Stimulated activated CD4-positive, alpha-beta T cell treated with anti-CD3 and anti-CD28 coated beads, TNF-alpha, amount 100 ng/mL, for 24 hours (primary cell): ENCODE measurements around the gene TRPC6.

Experiments used
- DNase-seq, 3 experiments: peaks; one replicate each; pipeline ENCODE4 v3.0.0-alpha.2; 2020; ENCODE audit warnings: low read depth in 3 of 3

The TRPC6 gene

DNA sequence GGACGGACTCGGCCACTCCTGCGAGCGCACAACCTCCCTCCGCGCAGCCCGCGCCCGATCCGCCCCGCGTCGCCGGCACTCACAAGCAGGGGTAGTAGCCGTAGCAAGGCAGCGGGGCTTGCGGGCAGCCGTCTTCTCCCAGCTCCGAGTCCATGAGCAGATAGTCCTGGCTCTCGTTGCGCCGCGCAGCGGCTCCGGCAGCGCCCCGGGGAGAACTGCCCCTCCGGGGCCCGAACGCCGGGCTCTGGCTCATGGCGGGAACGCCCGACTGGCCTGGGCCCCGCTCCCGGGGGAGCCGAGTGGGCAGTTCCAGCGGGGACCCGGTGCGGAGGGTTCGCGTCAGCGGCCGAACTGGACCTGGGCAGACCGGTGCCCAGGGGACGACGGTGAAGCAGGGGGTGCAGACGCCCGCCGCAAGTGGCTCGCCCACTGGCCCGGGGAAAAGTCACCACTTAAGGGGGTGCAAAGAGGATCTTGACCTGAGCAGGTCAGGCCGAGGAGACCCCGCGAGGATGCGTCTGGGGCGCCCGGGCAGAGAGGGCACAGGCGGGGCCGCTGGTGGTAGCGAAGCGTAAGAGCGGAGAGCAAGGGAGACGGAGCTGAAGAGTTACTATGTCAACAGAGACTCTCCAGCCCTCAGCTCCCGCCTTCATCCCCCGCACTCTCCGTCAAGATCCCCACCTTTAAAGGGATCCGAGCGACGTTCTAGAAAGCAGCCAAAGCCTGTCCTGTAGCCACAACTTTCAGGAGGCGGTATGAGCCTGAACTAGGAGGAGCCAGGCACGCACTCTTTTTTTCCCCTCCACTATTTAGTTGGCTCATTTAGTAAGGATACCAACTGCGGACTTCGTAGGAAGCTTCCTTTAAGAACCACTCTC, at the start of gene TRPC6:
TSS of gene TRPC6 (minus strand) at position 757 of the 878 bp plus-strand sequence. CDS start at position 253, 504 bp downstream.
- DNase-seq, result no peak

DNA sequence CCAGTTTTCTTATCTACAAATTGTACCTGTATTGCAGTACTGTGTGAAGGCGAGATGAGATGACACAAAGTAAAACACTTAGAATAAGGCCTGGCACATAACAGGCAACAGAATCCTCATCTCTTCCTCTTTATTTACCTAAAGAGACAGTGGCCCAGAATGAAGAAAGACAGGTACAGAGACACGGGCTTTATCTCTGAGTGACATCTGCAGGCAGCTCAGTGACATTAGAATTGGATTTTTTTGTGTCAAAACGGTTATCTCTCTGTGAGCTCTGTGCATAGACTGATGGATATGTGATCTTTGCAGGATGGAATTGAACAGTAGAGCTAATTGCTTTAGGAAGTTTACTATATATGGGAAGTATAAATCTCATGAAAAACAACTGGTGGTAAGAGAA, 36.2 kb upstream of the TRPC6 start:
- no peak for DNase-seq

DNA sequence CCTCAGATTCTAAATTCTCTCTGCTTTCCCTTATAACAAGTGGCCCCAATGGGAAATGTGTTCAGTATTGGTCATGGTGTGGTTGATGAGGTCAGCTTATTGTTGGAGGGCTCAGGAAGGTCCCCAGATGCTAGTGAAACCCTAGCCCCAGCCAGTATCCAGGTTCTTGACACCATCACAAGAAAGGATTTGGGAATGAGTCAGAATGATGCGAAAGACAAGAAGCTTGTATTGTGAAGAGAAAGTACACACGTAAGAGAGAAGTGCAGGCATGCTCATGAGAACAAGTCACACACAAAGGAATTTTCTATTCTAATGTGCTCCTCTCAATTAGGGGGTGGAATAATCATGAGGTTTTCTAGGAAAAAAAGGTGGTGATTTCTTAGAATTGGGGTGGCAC, 34.9 kb upstream of the TRPC6 start:
- no peak for DNase-seq

DNA sequence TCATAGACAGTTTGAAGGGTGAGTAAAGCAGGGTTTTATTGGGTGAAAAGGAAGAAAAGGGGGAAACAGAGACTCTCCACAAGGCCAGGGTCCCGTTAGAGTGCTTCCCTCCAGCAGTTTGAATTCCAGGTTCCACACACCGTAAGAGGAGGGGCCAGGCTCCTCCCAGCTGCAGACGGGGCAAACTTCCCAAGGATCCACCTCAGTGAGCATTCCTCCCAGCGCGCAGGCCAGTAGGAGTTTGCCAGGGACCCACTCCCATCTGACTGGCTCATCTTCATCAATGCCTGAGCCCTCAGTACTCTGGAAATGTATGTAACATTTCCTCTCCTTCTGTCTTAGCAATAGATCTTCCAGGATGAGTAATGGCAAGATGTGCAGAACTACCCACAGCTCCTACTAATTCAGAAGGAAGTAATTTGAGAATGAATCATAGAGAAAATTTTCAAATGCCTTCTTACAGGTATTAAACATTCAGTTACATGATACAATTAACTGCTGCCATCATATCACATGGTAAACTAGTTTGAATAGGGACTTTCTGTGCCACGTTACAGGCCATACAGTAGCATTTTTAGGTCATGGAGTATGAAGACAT, 34.0 kb upstream of the TRPC6 start:
- DNase-seq, result no peak

DNA sequence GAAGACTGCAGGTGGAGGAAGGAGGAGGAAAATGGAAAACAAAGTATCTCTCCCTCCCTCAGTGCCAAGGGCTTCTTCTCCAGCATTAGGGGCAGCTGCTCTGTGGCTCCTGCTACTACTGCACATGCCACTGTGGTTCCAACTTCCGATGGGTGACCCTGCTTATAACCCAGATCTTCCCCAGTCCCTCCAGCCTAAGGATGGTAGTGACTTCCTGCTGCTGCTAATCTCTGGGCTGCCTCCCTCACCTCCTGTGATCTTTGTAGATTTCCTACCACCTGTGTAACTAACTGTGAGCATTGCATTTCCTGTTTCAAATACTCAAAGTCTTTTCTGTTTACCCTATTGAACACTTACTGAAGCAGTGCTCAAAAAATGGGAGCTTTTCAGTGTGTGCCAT, 28.7 kb upstream of the TRPC6 start:
- DNase-seq, result no peak

DNA sequence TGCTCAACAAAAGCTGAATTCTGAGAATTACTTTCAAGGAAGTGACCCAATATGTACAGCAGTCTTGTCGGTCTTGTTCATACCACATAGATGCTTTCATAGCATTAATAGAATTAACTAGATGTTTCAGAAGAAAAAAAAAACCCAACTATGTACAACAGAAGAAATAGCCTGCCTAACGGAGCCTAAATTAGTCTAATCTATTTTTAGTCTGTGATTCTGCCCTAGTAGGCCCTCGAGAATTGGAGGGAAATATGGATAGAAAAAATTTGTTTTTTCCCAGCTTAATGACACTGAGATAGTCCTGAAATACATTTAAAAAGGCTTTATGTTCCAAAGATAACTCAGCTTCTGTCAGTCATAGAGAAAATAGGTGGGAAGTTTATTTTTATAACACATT, 17.1 kb upstream of the TRPC6 start:
- no peak for DNase-seq

DNA sequence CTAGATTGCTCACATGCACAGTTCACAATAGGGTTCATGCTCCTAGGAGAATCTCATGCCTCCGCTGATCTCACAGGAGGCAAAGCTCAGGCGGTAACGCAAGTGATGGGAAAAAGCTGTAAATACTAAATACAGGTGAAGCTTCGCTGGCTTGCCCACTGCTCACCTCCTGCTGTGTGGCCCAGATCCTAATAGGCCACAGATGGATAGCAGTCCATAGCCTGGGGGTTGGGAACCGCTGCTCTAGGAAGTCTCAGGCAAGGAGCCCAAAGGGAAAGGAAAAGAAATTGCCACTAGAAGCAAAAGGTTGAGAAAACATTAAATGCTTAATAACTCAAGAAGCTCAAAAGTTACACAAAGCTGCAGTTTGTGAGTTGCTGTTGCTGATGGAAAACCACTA, 3.2 kb upstream of the TRPC6 start:
- DNase-seq, result no peak

DNA sequence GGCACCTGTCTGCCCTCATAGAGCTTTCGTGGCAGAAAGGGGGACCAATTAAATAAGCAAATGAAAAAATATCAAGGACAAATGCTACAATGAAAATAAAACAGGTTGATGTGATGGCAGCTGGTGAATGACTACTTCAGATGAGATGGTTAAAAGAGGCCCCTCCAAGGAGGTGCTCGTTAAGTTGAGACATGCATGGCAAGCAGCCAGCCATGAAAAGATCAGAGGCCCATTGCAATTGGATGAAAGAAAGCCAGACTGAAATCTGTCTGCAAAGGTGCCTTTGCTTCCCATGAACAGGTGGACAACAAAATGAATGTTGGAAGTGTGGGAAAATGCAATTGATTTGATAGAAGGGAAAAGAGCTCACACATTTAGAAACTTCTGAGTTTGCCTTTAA, 848 bp upstream of the TRPC6 start:
- no peak for DNase-seq

DNA sequence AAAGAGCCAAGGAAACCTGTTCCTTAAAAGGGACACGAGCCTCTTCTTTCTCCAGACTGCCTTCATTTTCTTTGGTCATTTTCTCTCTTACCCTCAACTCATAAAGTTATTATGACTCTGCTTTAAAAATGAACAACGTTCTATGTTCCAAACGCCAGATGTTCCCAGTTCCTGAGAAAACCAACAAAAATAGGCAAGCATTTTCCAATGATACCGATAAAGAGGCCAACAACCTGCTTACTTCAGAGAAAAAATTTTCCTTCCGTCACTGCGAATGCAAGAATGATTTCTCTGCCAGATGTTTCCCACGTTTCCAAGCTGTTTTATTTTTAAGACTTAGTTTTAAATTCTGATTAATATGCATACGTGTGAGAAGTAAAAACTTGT, 315 bp upstream of the TRPC6 start:
- no peak for DNase-seq

DNA sequence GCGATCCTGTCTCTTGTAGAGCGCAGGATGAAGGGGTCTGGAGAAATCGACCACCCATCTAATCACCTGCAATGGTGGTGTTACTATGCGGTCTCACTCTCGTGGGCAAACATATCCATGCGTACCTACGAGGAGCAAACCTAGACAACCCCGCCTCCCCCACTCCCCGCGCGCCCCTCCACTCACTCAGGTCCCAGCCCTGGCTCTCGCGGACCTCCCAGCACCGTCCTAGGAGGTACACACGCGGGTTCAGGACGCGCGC, 887 bp downstream of the TRPC6 start:
- no peak for DNase-seq

DNA sequence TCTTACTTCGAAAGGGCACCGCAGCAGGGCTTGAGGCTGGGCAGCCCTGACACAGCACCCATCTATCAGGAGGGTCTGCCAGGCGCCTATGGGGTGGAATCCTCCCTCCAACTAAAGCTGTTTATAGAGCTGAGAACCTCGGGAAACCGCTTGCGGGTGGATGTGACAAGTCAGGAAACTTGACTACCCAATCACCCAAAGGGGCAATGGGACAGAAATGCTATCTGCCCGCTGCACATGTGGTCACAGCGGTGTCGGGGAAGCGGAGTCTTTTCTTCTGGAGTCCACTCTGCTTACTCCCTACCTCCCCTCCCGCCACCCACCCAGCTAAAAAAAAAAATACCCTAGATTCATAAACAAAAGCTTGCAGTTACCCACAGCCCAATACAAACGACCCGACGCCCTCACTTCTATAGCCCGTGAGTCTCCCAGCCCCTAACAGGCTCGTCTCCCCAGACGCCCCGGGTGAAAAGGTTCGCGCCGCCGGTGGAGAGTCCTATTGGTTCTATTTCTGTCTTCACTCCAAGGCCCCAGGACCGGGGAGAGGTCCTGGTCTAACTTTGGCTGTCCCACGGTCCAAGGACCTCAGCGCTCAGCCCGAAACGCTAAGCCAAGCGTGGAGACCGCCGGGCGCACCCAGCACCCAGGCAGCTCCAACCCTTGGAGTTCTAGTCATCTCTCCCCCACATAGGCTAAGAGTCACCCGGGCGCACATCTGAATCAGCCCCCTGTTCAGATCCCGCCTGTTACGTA, 1.4 kb downstream of the TRPC6 start:
- no peak for DNase-seq

DNA sequence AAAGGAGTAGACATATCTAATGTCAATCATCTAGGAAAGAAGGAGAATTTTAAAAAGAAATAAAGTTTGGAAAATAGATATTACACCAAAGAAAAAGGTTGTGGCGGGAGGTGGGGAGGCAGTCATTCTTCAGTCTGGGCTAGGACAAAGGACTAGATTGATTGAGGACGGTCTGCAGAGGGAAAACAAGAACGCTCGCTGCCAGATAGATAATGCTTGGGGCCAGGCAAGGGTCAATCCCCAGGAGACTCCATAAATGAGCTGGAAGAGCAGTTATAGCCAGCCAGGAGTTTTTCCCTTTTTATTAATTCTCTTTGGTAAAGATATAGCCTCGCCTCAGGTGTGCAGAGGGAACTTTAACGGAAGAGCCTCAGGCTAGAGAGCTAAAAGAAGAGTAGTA, 6.3 kb downstream of the TRPC6 start:
- no peak for DNase-seq

DNA sequence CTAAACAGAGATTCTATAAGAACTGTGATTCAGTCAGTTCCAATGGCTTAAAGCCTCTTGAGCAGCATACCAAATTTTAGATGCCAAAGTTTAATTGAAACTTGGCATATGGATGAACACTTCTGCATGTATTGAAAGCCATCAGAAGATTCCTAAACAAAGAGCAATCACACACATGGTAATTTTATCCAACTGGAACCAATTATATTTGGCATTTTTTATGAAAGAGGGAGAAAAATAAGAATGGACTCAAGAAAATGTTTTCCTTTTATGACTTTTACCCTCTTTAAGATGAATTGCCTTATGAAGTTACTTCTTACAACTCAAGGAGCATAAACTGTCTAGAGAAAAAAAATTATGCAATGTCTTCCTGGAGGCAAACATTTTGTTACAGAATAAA, 7.4 kb downstream of the TRPC6 start:
- DNase-seq, result no peak

DNA sequence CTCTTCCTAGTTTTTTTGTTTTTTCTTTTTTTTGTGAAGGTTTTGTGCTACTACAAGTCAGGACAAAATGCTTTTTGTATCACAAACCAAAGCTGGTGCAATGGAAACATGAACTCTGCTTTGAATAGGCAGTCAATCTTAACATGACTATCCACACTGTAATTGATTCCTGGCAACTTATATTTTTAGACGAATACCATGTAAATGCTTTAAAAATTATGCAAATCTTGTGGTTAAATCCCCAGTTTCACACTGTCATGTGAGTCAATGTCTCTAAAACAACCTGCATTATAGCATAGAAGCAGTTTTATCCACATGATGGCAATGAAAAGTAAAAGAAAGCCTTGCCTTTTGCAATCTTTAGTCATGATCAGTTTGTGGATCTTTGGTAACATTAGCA, 8.9 kb downstream of the TRPC6 start:
- no peak for DNase-seq

DNA sequence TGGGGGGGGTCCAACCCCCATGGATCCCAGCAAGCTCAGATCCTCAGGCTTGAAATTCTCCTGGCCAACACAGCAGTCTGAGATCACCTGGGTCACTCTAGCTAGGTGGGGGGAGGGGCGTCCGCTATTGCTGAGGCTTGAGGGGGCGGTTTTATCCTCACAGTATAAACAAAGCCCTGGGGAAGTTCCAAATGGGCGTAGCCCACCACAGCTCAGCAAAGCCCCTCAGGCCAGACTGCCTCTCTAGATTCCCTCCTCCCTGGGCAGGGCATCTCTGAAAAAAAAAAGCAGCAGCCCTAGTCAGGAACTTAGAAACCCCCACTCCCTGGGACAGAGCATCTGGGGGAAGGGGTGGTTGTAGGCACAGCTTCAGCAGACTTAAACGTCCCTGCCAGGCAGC, 16.7 kb downstream of the TRPC6 start:
- DNase-seq, result no peak

DNA sequence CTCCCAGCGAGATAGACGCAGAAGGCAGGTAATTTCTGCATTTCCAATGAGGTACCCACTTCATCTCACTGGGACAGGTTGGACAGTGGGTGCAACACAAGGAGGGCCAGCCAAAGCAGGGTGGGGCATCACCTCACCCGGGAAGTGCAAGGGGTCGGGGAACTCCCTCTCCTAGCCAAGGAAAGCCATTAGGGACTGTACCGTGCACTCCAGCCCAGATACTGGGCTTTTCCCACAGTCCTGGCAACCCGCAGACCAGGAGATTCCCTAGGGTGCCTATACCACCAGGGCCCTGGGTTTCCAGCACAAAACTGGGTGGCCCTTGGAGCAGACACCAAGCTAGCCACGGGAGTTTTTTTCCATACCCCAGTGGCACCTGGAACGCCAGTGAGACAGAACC, 17.2 kb downstream of the TRPC6 start:
- DNase-seq, result no peak

DNA sequence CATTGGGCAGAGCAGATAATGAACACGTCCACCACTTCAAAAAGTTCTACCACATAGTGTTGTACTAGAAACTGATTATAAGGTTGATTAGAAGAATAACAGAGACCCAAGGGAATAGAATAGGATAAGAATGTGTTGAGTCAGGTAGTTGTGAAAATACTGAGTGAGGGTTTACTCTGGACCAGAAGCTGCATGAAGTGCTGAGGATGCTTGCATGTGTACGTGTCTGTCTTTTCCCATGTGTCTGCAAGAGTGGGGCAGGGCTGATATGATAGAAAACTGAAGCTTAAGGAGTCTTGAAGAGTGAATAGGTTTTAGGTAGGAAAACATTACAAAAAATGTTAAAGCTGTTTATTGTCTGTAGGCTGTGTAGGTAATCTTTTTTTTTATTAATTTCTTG, 20.6 kb downstream of the TRPC6 start:
- no peak for DNase-seq

DNA sequence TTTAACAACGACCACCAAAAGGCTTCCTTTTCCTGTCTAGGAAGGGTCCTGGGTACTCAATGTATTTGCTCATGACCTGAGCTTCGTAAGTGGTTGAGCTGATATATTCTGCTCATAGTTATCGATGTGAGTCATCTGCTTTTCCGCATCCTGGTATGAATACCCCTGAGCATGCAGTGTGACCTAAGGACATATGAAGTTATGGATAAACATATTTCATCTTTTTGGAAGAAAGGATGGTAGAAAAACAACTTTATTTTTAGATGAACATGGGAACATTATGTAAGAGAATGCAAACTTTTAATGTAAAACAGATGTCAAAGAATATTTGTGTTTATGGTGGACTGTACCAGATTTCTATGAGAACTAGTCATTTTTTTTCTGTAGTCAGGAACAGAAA, 28.4 kb downstream of the TRPC6 start:
- no peak for DNase-seq

DNA sequence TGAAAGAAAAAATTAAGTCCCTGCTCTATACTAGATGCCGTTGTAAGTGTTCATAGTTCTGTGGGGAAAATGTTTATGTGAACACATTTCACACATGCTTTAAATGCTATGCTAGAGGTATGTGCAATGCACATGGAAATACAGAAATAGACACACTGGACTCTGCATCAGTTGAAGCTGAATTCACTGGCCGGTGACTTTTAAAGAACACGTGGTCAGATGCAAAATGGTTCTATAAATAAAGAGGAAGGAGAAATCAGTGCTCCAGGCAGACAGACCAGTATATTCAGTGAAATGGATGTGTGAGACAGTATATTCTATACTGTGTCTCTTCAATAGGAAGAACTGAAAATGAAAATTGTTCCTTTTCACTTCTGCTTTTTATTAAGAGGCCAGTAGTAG, 29.9 kb downstream of the TRPC6 start:
- DNase-seq, result no peak

DNA sequence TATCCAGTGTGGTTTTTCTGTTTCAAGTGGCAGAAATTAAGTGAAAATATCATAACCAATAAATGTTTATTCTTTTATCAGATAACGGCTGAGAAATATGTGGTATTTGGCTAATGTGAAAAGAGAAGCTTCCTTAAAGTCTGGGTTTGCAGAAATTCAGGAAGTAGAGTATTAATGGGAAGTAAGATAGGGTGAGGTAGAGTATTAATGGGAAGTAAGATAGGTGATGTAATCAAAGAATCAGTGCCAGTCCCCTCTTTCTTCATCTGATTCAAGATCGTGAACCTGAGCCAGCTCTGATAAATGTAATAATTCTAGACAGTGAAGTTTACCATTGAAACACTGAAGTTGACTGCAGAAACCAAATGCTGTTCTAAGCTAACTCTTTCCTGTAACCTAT, 30.9 kb downstream of the TRPC6 start:
- DNase-seq, result no peak

DNA sequence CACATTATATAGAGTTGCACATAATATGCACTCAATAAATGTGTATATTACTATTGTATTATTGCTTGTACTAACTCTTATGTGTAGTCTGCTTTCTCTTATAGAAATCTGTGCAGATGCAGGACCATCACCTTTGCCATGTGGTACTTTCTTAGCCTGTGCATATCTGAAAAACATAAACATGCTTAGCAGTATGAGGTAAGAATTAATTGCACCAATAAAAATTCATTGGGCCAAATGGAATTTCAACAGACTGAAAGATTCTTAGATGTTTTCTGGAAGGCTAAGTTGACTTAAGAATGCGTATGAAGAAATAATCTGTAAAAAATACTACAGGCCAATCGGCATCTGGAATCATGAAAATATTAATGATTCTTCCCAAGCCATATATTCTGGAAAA, 55.3 kb downstream of the TRPC6 start:
- DNase-seq, result no peak

DNA sequence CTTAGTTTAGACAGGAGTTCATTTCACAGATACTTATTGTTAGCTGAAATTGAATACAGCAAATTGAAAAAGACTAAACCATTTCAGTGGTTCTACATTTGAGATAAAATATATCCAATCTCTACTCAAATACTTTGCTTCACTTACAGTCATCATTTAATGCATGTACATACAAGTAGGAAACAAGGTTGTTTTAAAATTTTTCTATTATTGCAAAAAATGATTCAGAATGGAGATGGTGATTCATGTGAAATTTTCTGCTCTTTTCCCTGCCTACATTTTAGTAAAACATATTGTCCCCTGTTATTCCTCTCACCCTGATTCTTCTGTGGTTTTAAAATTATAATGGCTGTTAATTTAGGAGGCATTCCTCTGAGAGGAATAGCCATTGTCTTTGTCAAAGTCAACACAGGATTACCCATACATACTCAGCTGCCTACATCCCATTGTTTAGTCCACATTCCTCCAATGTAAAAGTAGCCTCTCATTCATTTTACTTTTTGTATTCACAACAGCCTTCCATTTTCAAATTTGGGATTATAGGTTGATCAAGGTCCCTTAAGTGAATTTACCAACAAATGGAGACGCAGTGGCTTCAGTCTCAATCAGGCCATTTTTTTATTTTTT, 60.1 kb downstream of the TRPC6 start:
- DNase-seq, result no peak

DNA sequence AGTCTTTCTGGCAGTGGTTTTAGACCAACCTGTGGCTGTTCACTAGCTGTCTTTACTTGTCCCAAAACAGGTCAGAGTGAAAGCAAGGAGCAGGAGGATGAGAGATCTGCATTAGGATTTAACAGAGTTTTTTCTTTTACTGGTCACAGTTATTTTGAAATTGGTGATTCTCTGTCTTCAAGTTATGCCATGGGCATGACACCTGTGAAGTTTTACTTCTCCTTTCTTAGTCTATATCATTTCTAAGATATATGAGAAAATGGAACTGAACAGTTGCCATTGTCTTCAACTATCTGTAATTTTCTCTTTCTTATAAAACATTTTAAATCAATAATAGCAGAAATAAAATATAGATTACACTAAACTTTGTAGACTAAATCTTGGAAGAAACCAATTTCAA, 60.6 kb downstream of the TRPC6 start:
- no peak for DNase-seq
